ENCODE results near the gene GOLPH3L.
A peak's percentile ranks its signal among the peaks of the same experiment; 100 is the strongest.
"Not testable (repeated sequence)": the region's sequence is repeated elsewhere in the genome, so short reads cannot be mapped to it uniquely, and the experiment has no call there.

Gene GOLPH3L

DNA sequence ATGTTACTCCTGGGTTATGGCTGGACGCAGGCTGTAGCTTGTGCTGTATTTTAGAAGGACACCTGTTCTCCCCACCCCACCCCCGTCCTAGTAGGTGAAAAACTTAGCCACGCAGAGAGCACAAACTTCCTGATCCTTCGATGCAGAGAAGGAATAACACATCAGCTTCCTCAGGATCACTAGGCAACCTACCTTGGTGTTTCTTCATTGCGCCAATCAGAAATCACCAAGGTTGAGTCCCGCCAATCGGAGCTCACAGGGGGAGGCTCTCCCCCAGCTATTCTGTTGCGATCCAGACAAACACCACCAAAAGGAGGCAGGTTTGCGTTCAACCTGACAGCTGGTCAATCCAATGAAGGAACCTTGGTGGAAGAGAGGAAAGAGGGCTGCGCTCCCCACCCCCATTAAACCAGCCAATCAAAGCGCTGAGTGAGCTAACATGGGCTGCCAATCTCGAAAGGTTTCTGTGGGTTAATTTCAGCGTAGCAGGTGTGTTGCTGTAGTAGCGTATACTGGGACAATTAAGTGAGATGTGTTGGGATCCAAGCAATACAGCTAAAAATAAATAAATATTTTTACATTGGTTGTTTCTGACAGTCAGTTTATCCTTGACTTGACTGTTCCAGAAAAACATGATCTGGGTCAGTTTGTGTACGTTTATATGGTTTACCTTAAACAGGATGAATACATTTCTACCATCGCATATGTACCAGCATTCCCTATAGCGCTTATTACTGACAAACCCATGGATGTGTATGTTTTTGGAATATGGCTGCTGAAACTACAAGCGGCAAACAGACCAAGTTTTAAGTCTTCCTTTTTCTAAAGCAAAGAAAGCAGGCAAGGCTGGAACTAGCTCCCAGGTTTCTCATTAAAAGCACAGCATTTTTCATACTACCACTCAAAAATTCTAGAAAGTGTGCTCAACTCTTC, at the start of gene GOLPH3L:
TSS of gene GOLPH3L (minus strand) at position 160 of the 933 bp plus-strand sequence. CDS start 2,316 bp downstream, outside the sequence.
- peak; percentile 100 for DNase-seq (ENCODE audit: low spot score)

DNA sequence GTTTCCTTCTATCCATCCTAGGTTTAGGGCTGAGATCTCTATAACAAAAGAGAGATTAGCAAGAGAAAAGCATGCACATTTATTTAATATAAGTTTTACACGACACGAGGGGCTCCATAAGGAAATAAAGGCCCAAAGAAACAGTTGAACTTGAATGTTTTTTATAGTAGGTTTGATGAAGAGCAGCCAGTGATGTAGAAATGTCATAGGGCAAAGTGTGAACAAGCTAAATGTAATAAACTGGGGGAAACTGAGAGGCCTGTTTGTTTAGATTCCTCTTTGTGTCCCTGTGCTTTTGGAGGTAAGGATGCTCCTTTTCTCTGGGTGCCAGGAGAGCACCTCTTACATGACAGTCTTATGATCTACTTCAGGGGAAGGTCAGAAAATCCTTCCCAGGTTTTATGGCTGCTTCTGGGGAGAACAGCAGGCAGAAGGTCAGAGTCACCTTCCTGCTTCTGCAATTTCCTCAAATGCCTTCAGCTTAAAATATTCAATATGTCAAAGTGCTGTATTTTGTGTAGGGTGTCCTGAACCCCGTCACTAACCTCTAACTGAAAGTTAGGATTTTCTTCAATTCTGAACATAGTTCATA, 33.3 kb upstream of the GOLPH3L start:
- DNase-seq (ENCODE audit: low spot score), result no peak

DNA sequence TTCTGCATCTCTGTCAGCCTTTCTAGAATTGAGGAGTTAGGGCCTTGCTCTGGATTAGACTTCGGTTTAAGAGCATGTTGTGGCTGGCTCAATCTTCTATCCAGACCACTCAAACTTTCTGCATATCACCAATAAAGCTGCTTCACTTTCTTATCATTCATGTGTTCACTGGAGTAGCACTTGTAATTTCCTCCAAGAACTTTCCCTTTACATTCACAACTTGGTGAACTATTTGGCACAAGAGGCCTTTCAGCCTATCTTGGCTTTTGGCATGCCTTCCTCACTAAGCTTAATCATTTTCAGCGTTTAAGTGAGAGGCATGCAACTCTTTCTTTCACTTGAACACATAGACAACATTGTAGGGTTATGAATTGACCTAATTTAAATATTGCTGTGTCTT, 27.4 kb upstream of the GOLPH3L start:
- DNase-seq (ENCODE audit: low spot score), result no peak

DNA sequence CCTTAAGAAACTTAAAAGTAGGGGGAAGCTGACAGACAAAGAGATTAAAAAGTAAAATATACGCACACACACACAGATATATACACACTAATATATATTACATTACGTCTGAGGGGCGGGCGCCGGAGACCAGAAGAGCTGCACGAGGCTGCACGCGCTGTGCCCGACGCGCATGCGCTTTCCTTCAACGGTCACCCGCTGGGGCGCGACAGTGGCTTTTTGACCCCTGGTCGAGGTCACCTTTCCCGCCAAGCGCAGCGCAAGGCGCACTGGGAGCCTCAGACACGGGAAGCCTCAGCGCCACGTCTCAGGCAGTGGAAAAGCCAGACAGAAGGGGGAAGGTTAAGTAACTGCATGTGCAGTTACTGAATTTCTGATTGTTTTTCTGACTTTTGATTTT, 23.7 kb upstream of the GOLPH3L start, which contains the start of gene HORMAD1:
TSS of gene HORMAD1 (minus strand) at position 193 of the 400 bp plus-strand sequence. CDS start 1,390 bp downstream, outside the sequence.
- no peak for DNase-seq (ENCODE audit: low spot score)

GRCh38 chr1:150720098-150720497, 23.1 kb upstream of the GOLPH3L start:
- no peak for DNase-seq (ENCODE audit: low spot score)

- DNase-seq (ENCODE audit: low spot score), result no peak
Measured at GRCh38 chr1:150718225-150718891, 21.4 kb upstream of the GOLPH3L start.

DNA sequence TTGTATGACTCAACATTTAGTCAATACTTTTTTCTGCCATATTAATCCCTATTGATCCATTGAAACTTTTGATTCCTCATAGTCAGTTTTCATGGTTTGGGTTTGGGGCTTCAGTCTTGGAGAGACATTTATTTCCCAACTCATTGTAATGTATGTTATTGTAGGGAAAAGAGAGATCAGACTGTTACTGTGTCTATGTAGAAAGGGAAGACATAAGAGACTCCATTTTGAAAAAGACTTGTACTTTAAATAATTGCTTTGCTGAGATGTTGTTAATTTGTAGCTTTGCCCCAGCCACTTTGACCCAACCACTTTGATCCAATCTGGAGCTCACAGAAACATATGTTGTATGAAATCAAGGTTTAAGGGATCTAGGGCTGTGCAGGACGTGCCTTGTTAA, 12.1 kb upstream of the GOLPH3L start:
- DNase-seq (ENCODE audit: low spot score), result not testable (repeated sequence)

- no peak for DNase-seq (ENCODE audit: low spot score)
Measured at GRCh38 chr1:150708595-150708994, 11.6 kb upstream of the GOLPH3L start.

- DNase-seq (ENCODE audit: low spot score), result no peak
Measured at GRCh38 chr1:150706091-150706490, 9.1 kb upstream of the GOLPH3L start.

- DNase-seq (ENCODE audit: low spot score), result no peak
Measured at GRCh38 chr1:150703427-150703826, 6.5 kb upstream of the GOLPH3L start.

DNA sequence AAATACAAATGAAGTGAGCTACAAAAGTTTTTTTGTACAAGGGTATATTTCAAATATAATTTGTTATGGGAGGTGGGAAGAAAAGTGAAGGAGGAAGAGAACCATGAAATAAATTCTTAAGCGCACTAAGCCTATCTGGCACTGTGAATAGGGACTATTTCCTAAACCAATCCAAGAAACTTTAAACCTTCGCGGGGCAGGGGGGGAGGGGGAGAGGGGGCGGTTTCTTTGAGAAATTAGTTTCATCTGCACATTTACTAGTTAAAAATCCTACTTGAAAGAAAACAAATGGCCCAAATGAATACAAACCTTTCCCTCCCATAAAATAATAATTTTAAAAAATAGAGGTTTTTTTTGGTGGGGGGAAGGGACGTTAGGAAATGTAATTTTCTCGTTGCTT, 364 bp downstream of the GOLPH3L start:
- DNase-seq (ENCODE audit: low spot score), result peak; percentile 12

DNA sequence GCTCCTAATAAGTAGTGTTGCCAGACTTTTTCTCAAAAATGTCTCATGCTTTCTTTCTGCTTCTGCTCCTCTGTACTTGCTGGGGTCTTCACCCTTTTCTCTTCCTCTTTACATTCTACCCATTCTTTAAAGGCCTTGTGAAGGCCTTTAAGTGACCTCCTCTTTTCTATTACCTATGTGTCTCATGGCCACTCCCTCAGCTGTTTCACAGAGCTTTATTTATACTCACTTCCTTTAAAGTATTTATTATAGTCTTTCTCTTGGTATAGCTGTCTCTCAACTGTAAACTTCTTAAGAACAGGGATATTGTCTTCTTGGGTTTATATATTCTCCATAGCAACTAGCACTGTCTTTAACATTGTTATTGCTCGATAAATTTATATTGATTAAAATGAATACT, 792 bp downstream of the GOLPH3L start:
- peak; percentile 3 for DNase-seq (ENCODE audit: low spot score)

DNA sequence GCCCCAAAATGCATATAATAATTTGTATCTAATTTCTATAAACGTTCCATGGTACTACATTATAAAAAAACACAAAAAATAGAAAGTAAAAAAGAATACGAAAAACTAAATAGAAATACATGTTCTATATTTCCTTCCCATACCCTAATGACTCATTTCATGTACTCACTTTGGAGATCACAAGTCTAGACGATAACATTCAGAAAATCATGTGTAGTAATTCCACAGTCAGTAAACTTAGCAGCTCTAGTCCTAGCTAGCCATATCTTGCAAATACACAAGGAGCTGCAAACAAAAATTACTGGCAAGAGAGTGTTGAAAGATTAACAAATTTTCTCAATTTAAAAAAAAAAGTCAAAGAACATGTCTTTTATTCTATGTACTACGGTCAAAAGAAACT, 1.4 kb downstream of the GOLPH3L start:
- DNase-seq (ENCODE audit: low spot score), result no peak

DNA sequence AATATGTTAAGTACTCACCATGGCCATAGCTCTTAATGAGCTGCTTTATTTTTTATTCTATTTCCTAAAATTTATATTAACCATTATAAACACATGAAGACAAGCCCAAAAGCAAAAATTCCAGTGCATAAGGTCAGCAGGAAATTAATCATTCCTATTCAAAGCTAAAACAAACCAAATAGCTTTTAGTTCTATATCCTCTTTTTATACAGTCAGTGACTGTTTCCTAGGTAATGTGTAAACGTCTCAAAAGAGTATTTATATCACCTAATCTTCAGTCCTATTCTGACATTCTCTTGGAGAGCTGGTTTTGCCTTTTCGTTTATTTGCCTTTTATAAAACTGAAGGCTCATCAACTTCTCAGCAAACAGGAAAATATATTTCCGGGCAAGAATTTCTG, 4.2 kb downstream of the GOLPH3L start:
- DNase-seq (ENCODE audit: low spot score), result no peak

- DNase-seq (ENCODE audit: low spot score), result no peak
Measured at GRCh38 chr1:150688763-150689162, 8.2 kb downstream of the GOLPH3L start.

- DNase-seq (ENCODE audit: low spot score), result no peak
Measured at GRCh38 chr1:150686275-150686674, 10.7 kb downstream of the GOLPH3L start.

- DNase-seq (ENCODE audit: low spot score), result no peak
Measured at GRCh38 chr1:150683914-150684313, 13.0 kb downstream of the GOLPH3L start.

GRCh38 chr1:150678988-150679387, 18.0 kb downstream of the GOLPH3L start:
- no peak for DNase-seq (ENCODE audit: low spot score)

GRCh38 chr1:150674881-150675280, 22.1 kb downstream of the GOLPH3L start:
- DNase-seq (ENCODE audit: low spot score), result no peak

DNA sequence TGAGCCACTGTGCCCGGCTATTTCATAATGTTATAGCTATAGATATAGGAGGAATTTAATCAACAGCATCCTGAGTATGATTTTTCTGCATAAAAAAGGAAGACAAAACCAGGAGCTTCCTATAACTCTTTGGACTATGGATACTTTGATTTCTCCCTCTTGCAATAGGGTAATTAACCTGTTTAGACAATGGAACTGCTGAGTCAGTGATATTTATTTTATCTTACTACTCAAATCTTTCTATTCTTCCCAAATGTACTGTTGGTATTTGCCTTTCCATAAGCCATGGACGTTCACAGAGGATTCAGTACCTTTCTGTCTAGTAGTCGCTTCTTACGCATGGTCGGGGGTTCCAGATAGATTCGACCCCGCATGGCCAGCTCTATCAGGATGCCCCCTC, 33.6 kb downstream of the GOLPH3L start:
- no peak for DNase-seq (ENCODE audit: low spot score)

DNA sequence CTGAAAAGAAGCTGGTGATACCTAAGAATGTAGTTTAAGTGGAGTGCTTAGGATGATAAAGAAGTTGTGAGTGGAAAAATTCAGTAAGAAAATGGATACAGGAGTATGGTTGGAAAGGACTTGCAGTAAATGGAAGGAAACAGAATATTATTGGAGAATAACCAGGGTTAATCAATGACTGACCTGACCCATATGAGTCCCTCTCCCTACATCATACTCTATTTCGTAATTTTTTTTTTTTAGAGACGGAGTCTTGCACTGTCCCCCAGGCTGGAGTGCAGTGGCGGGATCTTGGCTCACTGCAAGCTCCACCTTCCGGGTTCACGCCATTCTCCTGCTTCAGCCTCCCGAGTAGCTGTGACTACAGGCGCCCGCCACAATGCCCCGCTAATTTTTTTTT, 34.1 kb downstream of the GOLPH3L start:
- no peak for DNase-seq (ENCODE audit: low spot score)

DNA sequence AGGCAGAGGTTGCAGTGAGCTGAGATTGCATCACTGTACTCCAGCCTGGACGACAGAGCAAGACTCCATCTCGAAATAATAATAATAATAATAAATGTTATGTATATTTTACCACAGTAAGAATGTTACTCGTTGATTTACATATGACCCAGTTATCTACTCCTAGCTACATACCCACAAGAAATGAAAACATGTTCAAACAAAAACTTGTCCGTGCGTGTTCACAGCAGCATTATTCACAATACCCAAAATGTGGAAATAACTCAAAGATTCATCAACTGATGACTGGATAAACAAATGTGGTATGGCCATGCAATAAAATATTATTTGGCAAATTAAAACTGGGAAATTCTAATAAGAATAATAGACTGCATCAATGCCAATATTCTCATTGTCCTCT, 35.8 kb downstream of the GOLPH3L start:
- DNase-seq (ENCODE audit: low spot score), result no peak

DNA sequence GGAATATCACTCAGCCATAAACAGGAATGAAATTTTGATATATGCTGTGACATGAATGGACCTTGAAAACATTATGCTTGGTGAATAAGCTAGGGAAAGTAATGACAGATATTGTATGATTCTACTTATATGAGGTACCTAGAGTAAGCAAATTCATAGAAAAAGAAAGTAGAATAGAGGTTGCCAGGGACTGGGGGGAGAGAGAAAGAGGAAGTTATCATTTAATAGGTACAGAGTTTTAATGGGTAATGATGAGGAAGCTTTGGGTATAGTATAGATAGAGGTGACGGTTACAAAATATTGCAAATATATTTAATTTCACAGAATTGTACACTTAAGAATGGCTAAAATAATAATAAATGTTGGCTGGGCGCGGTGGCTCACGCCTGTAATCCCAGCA, 36.4 kb downstream of the GOLPH3L start:
- DNase-seq (ENCODE audit: low spot score), result no peak

Data from cerebellar cortex (tissue), 1 donor.